HCT116 (cell line): ENCODE data around the gene FOSB. TPM values are rescaled to one million over a fixed set of nuclear protein-coding genes. Genes with fewer than 3 reads are reported as not detected.

ENCODE experiments used
- ATAC-seq: fragments of 200-7000 bp; cut with Tn5 transposase; 2 replicates; pipeline ENCODE4 v1.9.1; 2020; ENCODE audit warnings: mild to moderate bottlenecking, moderate library complexity
- BruUV-seq: library from RNA; stranded (reverse); fragments of 400-500 nt; replicated peaks from 2 replicates; lab custom pipeline; 2021; lab: Mats Ljungman, UMichigan
- CTCF ChIA-PET: fragments of 300-600 bp; sonication (Branson Sonifier 250); formaldehyde crosslinking; loops from one replicate; lab custom pipeline; 2021; ENCODE audit warnings: antibody characterized with exemption; lab: Charles Lee
- POLR2A ChIA-PET: fragments of 300-600, 350-600 bp; sonication (Branson Sonifier 250); formaldehyde crosslinking; loops from one replicate; lab custom pipeline; 2021; ENCODE audit warnings: antibody characterized with exemption; lab: Charles Lee
- RAD21 ChIA-PET, 2 experiments: fragments of 300-600 bp; sonication (Branson Sonifier 250); formaldehyde crosslinking; loops; one replicate each; lab custom pipeline; 2023; ENCODE audit warnings: low total read pairs in 2 of 2; ENCODE audit not compliant: uncharacterized antibody in 2 of 2, unreplicated experiment in 2 of 2, low non-redundant PET in 1 of 2; lab: Charles Lee
- DNase-seq: peaks from one replicate; pipeline ENCODE4 v3.0.0-alpha.2; 2010; ENCODE audit warnings: low read depth, low spot score
- H2AFZ ChIP-seq: fragments of 200-600 bp; shearing (Covaris generic), sonication (generic); 2 replicates; pipeline ENCODE4 v1.6.1; 2017; ENCODE audit warnings: low read depth, mixed run types, mixed read lengths, antibody characterized with exemption, low read length; ENCODE audit not compliant: poor library complexity, severe bottlenecking
- H3K27ac ChIP-seq: 2 replicates; pipeline ENCODE4 v1.5.1; 2012; ENCODE audit warnings: low read depth, low read length
- H3K27me3 ChIP-seq: fragments of 200-600 bp; sonication (generic); 2 replicates; pipeline ENCODE4 v1.6.1; 2016; ENCODE audit warnings: mixed run types, low read length, mixed read lengths; ENCODE audit not compliant: insufficient read depth
- H3K36me3 ChIP-seq, 2 experiments: fragments of 200-500 bp in 1 of 2; fragments of 200-600 bp in 1 of 2; sonication (Bioruptor generic) in 1 of 2; sonication (generic) in 1 of 2; 2 replicates each; pipeline versions ENCODE4 v1.5.1 to v1.6.1; 2014 to 2016; ENCODE audit warnings: low read length in 2 of 2, inconsistent platforms in 1 of 2, mixed read lengths in 1 of 2, mixed run types in 1 of 2; ENCODE audit not compliant: insufficient read depth in 2 of 2, control insufficient read depth in 1 of 2
- H3K4me1 ChIP-seq, 2 experiments: fragments of 200-600 bp in 1 of 2; sonication (generic) in 1 of 2; 2 replicates each; pipeline versions ENCODE4 v1.5.1 to v1.6.1; 2012 to 2017; ENCODE audit warnings: low read length in 2 of 2, inconsistent platforms in 1 of 2, mild to moderate bottlenecking in 1 of 2, mixed read lengths in 1 of 2, mixed run types in 1 of 2, moderate library complexity in 1 of 2; ENCODE audit not compliant: insufficient read depth in 2 of 2, control insufficient read depth in 1 of 2
- H3K4me2 ChIP-seq: fragments of 200-600 bp; sonication (generic); 2 replicates; pipeline ENCODE4 v1.6.1; 2017; ENCODE audit warnings: mixed run types, low read length, mixed read lengths
- H3K4me3 ChIP-seq, 2 experiments: fragments of 200-600 bp in 1 of 2; sonication (generic) in 1 of 2; replicated peaks in 1 of 2; 2 replicates each; pipeline ENCODE4 v1.5.1; 2011 to 2016; ENCODE audit warnings: low read length in 2 of 2, control low read depth in 1 of 2, low read depth in 1 of 2, mild to moderate bottlenecking in 1 of 2, mixed read lengths in 1 of 2, mixed run types in 1 of 2
- H3K79me2 ChIP-seq: fragments of 200-600 bp; sonication (generic); 2 replicates; pipeline ENCODE4 v1.6.1; 2017; ENCODE audit warnings: mild to moderate bottlenecking, mixed run types, low read length, moderate library complexity, mixed read lengths; ENCODE audit not compliant: insufficient read depth
- H3K9ac ChIP-seq: fragments of 200-600 bp; sonication (generic); 2 replicates; pipeline ENCODE4 v1.6.1; 2016; ENCODE audit warnings: low read length, mixed read lengths
- H3K9me2 ChIP-seq: fragments of 200-600 bp; sonication (generic), shearing (Covaris generic); 2 replicates; pipeline ENCODE4 v1.6.1; 2017; ENCODE audit warnings: mixed run types, mild to moderate bottlenecking, moderate library complexity; ENCODE audit not compliant: insufficient read depth
- H3K9me3 ChIP-seq, 2 experiments: fragments of 200-500 bp in 1 of 2; fragments of 200-600 bp in 1 of 2; sonication (Bioruptor generic) in 1 of 2; sonication (generic) in 1 of 2; 2 replicates each; pipeline ENCODE4 v1.6.1; 2014 to 2017; ENCODE audit warnings: low read length in 2 of 2, mixed read lengths in 2 of 2, inconsistent platforms in 1 of 2, low read depth in 1 of 2, mild to moderate bottlenecking in 1 of 2, mixed run types in 1 of 2, moderate library complexity in 1 of 2; ENCODE audit not compliant: control insufficient read depth in 1 of 2, insufficient read depth in 1 of 2
- H4K20me1 ChIP-seq: fragments of 200-600 bp; sonication (generic), shearing (Covaris generic); 2 replicates; pipeline ENCODE4 v1.6.1; 2017; ENCODE audit warnings: mixed run types, mild to moderate bottlenecking, moderate library complexity; ENCODE audit not compliant: insufficient read depth
- CBX3 ChIP-seq: IDR thresholded peaks from 2 replicates; pipeline ENCODE4 v1.6.1; 2012; ENCODE audit warnings: low read depth
- CEBPB ChIP-seq: IDR thresholded peaks from 2 replicates; pipeline ENCODE4 v1.6.1; 2012; ENCODE audit warnings: low read depth
- EGR1 ChIP-seq: IDR thresholded peaks from 2 replicates; pipeline ENCODE4 v1.6.1; 2012; ENCODE audit warnings: low read depth
- ELF1 ChIP-seq: IDR thresholded peaks from 2 replicates; pipeline ENCODE4 v1.6.1; 2012; ENCODE audit warnings: low read depth, borderline replicate concordance
- EZH2phosphoT487 ChIP-seq: fragments of 200-600 bp; IDR thresholded peaks from 2 replicates; pipeline ENCODE4 v1.6.1; 2018; ENCODE audit warnings: antibody characterized with exemption, borderline replicate concordance
- FOSL1 ChIP-seq: IDR thresholded peaks from 2 replicates; pipeline ENCODE4 v1.6.1; 2012; ENCODE audit warnings: low read depth
- JUND ChIP-seq: IDR thresholded peaks from 2 replicates; pipeline ENCODE4 v1.6.1; 2012
- POLR2AphosphoS5 ChIP-seq: IDR thresholded peaks from 2 replicates; pipeline ENCODE4 v1.6.1; 2011; ENCODE audit warnings: mild to moderate bottlenecking, low read depth, low read length, moderate library complexity
- RAD21 ChIP-seq: IDR thresholded peaks from 2 replicates; pipeline ENCODE4 v1.6.1; 2012; ENCODE audit warnings: low read depth, mild to moderate bottlenecking
- SIN3A ChIP-seq: IDR thresholded peaks from 2 replicates; pipeline ENCODE4 v1.6.1; 2012; ENCODE audit warnings: low read depth
- SRF ChIP-seq: IDR thresholded peaks from 2 replicates; pipeline ENCODE4 v1.6.1; 2012; ENCODE audit warnings: low read depth
- TCF7L2 ChIP-seq: IDR thresholded peaks from 2 replicates; pipeline ENCODE4 v1.7.0; 2011; ENCODE audit warnings: borderline replicate concordance, inconsistent platforms; ENCODE audit not compliant: insufficient read depth, insufficient read length; ENCODE audit errors: extremely low read depth
- ZNF274 ChIP-seq: fragments of 200-500 bp; sonication (Bioruptor generic); IDR thresholded peaks from 2 replicates; pipeline ENCODE4 v1.6.1; 2014; ENCODE audit warnings: mild to moderate bottlenecking, low read depth, low read length, inconsistent platforms
- intact Hi-C: fragments of 100-400 bp; cut with micrococcal nuclease; formaldehyde crosslinking; loops from 2 replicates; pipeline ENCODE4 v1.10.0; 2022
- total RNA-seq: library from RNA; stranded (reverse); gene quantifications from one replicate; pipeline ENCODE4 v1.2.1, GENCODE V29; 2021; ENCODE audit not compliant: unreplicated experiment
- TF ChIP-seq, protein P1 (sequence below), 3 experiments: fragments of 200-600 bp in 1 of 3; sonication (generic) in 1 of 3; IDR thresholded peaks in 2 of 3; conservative IDR thresholded peaks in 1 of 3; 2 replicates each; pipeline ENCODE4 v1.5.1; 2012 to 2017; ENCODE audit warnings: low read depth in 2 of 3, low read length in 2 of 3, antibody characterized with exemption in 1 of 3, borderline replicate concordance in 1 of 3, control low read depth in 1 of 3, mild to moderate bottlenecking in 1 of 3, mixed read lengths in 1 of 3, mixed run types in 1 of 3, moderate library complexity in 1 of 3; ENCODE audit not compliant: insufficient read depth in 1 of 3
- TF ChIP-seq, protein P2 (sequence below): IDR thresholded peaks from 2 replicates; pipeline ENCODE4 v1.6.1; 2012
- TF ChIP-seq, protein P3 (sequence below): IDR thresholded peaks from 2 replicates; pipeline ENCODE4 v1.6.1; 2012
- TF ChIP-seq, protein P4 (sequence below): IDR thresholded peaks from 2 replicates; pipeline ENCODE4 v1.6.1; 2011; ENCODE audit warnings: mild to moderate bottlenecking, low read length, moderate library complexity; ENCODE audit not compliant: insufficient replicate concordance; ENCODE audit errors: extremely low read depth
- TF ChIP-seq, protein P5 (sequence below): IDR thresholded peaks from 2 replicates; pipeline ENCODE4 v1.6.1; 2012; ENCODE audit warnings: low read depth

The FOSB gene
- total RNA-seq, 1 experiment from 2014 or later, result 12.6 TPM

DNA sequence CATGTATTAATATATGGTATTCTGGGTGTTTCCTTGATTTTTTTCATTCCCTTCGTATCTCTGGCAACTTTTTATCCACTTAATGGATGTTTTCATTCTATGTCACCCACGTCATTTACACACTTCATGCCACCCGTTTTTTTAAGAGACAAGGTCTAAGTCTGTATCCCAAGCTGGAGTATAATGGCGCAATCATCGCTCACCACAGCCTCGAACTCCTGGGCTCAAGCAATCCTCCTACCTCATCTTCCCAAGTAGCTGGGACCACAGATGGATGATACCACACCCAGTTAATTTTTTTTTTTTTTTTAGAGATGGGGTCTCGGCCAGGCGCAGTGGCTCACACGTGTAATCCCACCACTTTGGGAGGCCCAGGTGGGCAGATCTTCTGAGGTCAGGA, 36.1 kb downstream of the FOSB start:
- Histone ChIP-seq H3K27ac (no peak overlapping the region), H3K4me2 (no peak overlapping the region), H3K9me2 (no peaks in the 10 kb centered on the region), H3K4me1 (peaks cover 23 to 37% of the 10 kb centered on the region in 2 experiments; a peak in 3 of 4 replicates), H3K9me3 (no peaks in the 10 kb centered on the region), H3K79me2 (peaks cover 20% of the 10 kb centered on the region), H3K36me3 (no peaks in the 10 kb centered on the region), H2AFZ (no peak overlapping the region), H3K4me3 (no peak overlapping the region), H3K27me3 (no peaks in the 10 kb centered on the region), H4K20me1 (no peaks in the 10 kb centered on the region), H3K9ac (no peak overlapping the region)
- DNase-seq (no peak), ATAC-seq (no peak)
- ChIA-PET RAD21 (no interaction called here), CTCF (interaction anchor here (0.9 kb wide), 1 partner anchor 64 kb away, joined by 3 read pairs; no protein-coding TSS in a partner anchor), POLR2A (no interaction called here)
- TF ChIP-seq, protein P1, sequence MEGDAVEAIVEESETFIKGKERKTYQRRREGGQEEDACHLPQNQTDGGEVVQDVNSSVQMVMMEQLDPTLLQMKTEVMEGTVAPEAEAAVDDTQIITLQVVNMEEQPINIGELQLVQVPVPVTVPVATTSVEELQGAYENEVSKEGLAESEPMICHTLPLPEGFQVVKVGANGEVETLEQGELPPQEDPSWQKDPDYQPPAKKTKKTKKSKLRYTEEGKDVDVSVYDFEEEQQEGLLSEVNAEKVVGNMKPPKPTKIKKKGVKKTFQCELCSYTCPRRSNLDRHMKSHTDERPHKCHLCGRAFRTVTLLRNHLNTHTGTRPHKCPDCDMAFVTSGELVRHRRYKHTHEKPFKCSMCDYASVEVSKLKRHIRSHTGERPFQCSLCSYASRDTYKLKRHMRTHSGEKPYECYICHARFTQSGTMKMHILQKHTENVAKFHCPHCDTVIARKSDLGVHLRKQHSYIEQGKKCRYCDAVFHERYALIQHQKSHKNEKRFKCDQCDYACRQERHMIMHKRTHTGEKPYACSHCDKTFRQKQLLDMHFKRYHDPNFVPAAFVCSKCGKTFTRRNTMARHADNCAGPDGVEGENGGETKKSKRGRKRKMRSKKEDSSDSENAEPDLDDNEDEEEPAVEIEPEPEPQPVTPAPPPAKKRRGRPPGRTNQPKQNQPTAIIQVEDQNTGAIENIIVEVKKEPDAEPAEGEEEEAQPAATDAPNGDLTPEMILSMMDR (IDR thresholded peaks at IDR 0.05 in 2 of 3, conservative IDR thresholded peaks at IDR 0.05 in 1 of 3; ENCODE audit: borderline replicate concordance in 1 of 3, insufficient read depth in 1 of 3, low read depth in 2 of 3, low read length in 2 of 3), result no peak
- TF ChIP-seq EGR1 (no peak), TCF7L2 (no peak), CEBPB (no peak), ELF1 (no peak), ZNF274 (no peak), RAD21 (no peak), EZH2phosphoT487 (no peak), FOSL1 (no peak), POLR2AphosphoS5 (no peak), CBX3 (no peak), SRF (no peak), JUND (no peak), SIN3A (no peak)
- TF ChIP-seq, protein P2, sequence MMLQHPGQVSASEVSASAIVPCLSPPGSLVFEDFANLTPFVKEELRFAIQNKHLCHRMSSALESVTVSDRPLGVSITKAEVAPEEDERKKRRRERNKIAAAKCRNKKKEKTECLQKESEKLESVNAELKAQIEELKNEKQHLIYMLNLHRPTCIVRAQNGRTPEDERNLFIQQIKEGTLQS, result no peak
- TF ChIP-seq, protein P3, sequence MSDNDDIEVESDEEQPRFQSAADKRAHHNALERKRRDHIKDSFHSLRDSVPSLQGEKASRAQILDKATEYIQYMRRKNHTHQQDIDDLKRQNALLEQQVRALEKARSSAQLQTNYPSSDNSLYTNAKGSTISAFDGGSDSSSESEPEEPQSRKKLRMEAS, result no peak
- TF ChIP-seq, protein P4, sequence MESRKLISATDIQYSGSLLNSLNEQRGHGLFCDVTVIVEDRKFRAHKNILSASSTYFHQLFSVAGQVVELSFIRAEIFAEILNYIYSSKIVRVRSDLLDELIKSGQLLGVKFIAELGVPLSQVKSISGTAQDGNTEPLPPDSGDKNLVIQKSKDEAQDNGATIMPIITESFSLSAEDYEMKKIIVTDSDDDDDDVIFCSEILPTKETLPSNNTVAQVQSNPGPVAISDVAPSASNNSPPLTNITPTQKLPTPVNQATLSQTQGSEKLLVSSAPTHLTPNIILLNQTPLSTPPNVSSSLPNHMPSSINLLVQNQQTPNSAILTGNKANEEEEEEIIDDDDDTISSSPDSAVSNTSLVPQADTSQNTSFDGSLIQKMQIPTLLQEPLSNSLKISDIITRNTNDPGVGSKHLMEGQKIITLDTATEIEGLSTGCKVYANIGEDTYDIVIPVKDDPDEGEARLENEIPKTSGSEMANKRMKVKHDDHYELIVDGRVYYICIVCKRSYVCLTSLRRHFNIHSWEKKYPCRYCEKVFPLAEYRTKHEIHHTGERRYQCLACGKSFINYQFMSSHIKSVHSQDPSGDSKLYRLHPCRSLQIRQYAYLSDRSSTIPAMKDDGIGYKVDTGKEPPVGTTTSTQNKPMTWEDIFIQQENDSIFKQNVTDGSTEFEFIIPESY, result no peak
- TF ChIP-seq, protein P5, sequence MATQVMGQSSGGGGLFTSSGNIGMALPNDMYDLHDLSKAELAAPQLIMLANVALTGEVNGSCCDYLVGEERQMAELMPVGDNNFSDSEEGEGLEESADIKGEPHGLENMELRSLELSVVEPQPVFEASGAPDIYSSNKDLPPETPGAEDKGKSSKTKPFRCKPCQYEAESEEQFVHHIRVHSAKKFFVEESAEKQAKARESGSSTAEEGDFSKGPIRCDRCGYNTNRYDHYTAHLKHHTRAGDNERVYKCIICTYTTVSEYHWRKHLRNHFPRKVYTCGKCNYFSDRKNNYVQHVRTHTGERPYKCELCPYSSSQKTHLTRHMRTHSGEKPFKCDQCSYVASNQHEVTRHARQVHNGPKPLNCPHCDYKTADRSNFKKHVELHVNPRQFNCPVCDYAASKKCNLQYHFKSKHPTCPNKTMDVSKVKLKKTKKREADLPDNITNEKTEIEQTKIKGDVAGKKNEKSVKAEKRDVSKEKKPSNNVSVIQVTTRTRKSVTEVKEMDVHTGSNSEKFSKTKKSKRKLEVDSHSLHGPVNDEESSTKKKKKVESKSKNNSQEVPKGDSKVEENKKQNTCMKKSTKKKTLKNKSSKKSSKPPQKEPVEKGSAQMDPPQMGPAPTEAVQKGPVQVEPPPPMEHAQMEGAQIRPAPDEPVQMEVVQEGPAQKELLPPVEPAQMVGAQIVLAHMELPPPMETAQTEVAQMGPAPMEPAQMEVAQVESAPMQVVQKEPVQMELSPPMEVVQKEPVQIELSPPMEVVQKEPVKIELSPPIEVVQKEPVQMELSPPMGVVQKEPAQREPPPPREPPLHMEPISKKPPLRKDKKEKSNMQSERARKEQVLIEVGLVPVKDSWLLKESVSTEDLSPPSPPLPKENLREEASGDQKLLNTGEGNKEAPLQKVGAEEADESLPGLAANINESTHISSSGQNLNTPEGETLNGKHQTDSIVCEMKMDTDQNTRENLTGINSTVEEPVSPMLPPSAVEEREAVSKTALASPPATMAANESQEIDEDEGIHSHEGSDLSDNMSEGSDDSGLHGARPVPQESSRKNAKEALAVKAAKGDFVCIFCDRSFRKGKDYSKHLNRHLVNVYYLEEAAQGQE, result no peak
- BruUV-seq, result no TSS peak
- intact Hi-C loops, result no loop called here
